H1 (cell line): ENCODE measurements around the gene MGAT5. TPM values are rescaled to one million over a fixed set of nuclear protein-coding genes. Genes with fewer than 3 reads are reported as not detected.

ENCODE experiments used
- CTCF ChIA-PET: fragments of 300-600 bp; sonication (Branson Sonifier 250); formaldehyde crosslinking; loops from one replicate; lab custom pipeline; 2021; ENCODE audit not compliant: partially characterized antibody; lab: Charles Lee
- POLR2A ChIA-PET: fragments of 300-600 bp; sonication (Branson Sonifier 250); formaldehyde crosslinking; loops from one replicate; lab custom pipeline; 2021; ENCODE audit warnings: inconsistent platforms; ENCODE audit not compliant: partially characterized antibody; lab: Charles Lee
- DNase-seq, 2 experiments: peaks; one replicate each; pipeline versions ENCODE4 v3.0.0 to v3.0.0-alpha.2; 2010 to 2022; ENCODE audit warnings: low spot score in 2 of 2, low read depth in 1 of 2, mixed read lengths in 1 of 2
- FAIRE-seq: peaks from 2 replicates; lab custom pipeline; 2011; peaks lifted over from hg19 to GRCh38; lab: Jason Lieb, UNC
- H2AFZ ChIP-seq: 2 replicates; pipeline ENCODE4 v1.8.1; 2012; ENCODE audit warnings: low read length, inconsistent platforms
- H2AK5ac ChIP-seq: 2 replicates; pipeline ENCODE4 v1.6.1; 2013; ENCODE audit warnings: low read depth, low read length
- H2BK120ac ChIP-seq: replicated peaks from 2 replicates; pipeline ENCODE3; 2013; ENCODE audit warnings: low read depth, low read length, inconsistent platforms
- H2BK12ac ChIP-seq: 2 replicates; pipeline ENCODE4 v1.6.1; 2013; ENCODE audit warnings: low read depth, low read length
- H2BK15ac ChIP-seq: 2 replicates; pipeline ENCODE4 v1.6.1; 2013; ENCODE audit warnings: low read length
- H2BK20ac ChIP-seq: 2 replicates; pipeline ENCODE4 v1.6.1; 2013; ENCODE audit warnings: low read length
- H2BK5ac ChIP-seq: 2 replicates; pipeline ENCODE4 v1.6.1; 2013; ENCODE audit warnings: low read depth, low read length
- H3K14ac ChIP-seq: 2 replicates; pipeline ENCODE4 v1.6.1; 2013; ENCODE audit warnings: inconsistent platforms; ENCODE audit not compliant: insufficient read length
- H3K18ac ChIP-seq: 2 replicates; pipeline ENCODE4 v1.6.1; 2013; ENCODE audit warnings: low read length; ENCODE audit errors: extremely low read depth
- H3K23ac ChIP-seq: 2 replicates; pipeline ENCODE4 v1.6.1; 2013; ENCODE audit warnings: inconsistent platforms; ENCODE audit not compliant: insufficient read length
- H3K23me2 ChIP-seq: 2 replicates; pipeline ENCODE4 v1.6.1; 2013; ENCODE audit warnings: low read depth, low read length
- H3K27ac ChIP-seq: 2 replicates; pipeline ENCODE4 v1.6.1; 2011; ENCODE audit warnings: low read depth, low read length, inconsistent platforms
- H3K27me3 ChIP-seq, 4 experiments: replicated peaks in 1 of 4; 1 replicate in 1 of 4; 2 replicates in 3 of 4; pipeline versions ENCODE4 v1.6.1 to v1.8.1; 2011 to 2013; ENCODE audit warnings: low read length in 3 of 4, mild to moderate bottlenecking in 3 of 4, inconsistent platforms in 2 of 4, mixed read lengths in 2 of 4, moderate library complexity in 1 of 4; ENCODE audit not compliant: control insufficient read depth in 3 of 4, insufficient read depth in 3 of 4; ENCODE audit errors: extremely low read depth in 1 of 4
- H3K36me3 ChIP-seq, 4 experiments: 2 replicates each; pipeline versions ENCODE4 v1.6.1 to v1.8.1; 2011 to 2013; ENCODE audit warnings: mild to moderate bottlenecking in 4 of 4, low read length in 3 of 4, moderate library complexity in 2 of 4, control low read depth in 1 of 4, inconsistent platforms in 1 of 4; ENCODE audit not compliant: insufficient read depth in 4 of 4, control insufficient read depth in 2 of 4
- H3K4ac ChIP-seq: replicated peaks from 2 replicates; pipeline ENCODE3; 2013; ENCODE audit warnings: low read length, low read depth, mixed read lengths, inconsistent platforms; ENCODE audit not compliant: insufficient read length
- H3K4me1 ChIP-seq, 4 experiments: replicated peaks in 1 of 4; 1 replicate in 1 of 4; 2 replicates in 3 of 4; pipeline versions ENCODE4 v1.6.1 to v1.8.1; 2011 to 2013; ENCODE audit warnings: low read length in 3 of 4, inconsistent platforms in 2 of 4, mixed read lengths in 1 of 4; ENCODE audit not compliant: insufficient read depth in 4 of 4, control insufficient read depth in 3 of 4
- H3K4me2 ChIP-seq, 2 experiments: 2 replicates each; pipeline versions ENCODE4 v1.6.1 to v1.8.1; 2011 to 2013; ENCODE audit warnings: low read depth in 2 of 2, low read length in 2 of 2, control low read depth in 1 of 2, inconsistent platforms in 1 of 2, mild to moderate bottlenecking in 1 of 2; ENCODE audit not compliant: insufficient read depth in 1 of 2
- H3K4me3 ChIP-seq, 4 experiments: fragments of 200-600, 300-600 bp in 1 of 4; sonication (generic), shearing (Covaris generic), sonication (Bioruptor Twin) in 1 of 4; 2 replicates each; pipeline versions ENCODE4 v1.5.1 to v1.8.1; 2011 to 2016; ENCODE audit warnings: low read length in 4 of 4, low read depth in 3 of 4, control low read depth in 2 of 4, inconsistent platforms in 2 of 4, mild to moderate bottlenecking in 2 of 4, mixed read lengths in 1 of 4, moderate library complexity in 1 of 4; ENCODE audit not compliant: insufficient read depth in 2 of 4; ENCODE audit errors: extremely low read depth in 1 of 4
- H3K56ac ChIP-seq: replicated peaks from 2 replicates; pipeline ENCODE3; 2013; ENCODE audit warnings: low read depth, mild to moderate bottlenecking, mixed read lengths, low read length, inconsistent platforms; ENCODE audit not compliant: insufficient read length
- H3K79me1 ChIP-seq: 2 replicates; pipeline ENCODE4 v1.6.1; 2013; ENCODE audit warnings: low read depth, low read length, control low read depth
- H3K79me2 ChIP-seq, 2 experiments: 2 replicates each; pipeline versions ENCODE4 v1.6.1 to v1.8.1; 2012 to 2013; ENCODE audit warnings: low read length in 2 of 2, mild to moderate bottlenecking in 2 of 2, inconsistent platforms in 1 of 2; ENCODE audit not compliant: insufficient read depth in 2 of 2, control insufficient read depth in 1 of 2
- H3K9ac ChIP-seq, 4 experiments: replicated peaks in 1 of 4; 1 replicate in 1 of 4; 2 replicates in 3 of 4; pipeline versions ENCODE4 v1.6.1 to v1.8.1; 2011 to 2013; ENCODE audit warnings: low read depth in 3 of 4, low read length in 3 of 4, control low read depth in 2 of 4, mild to moderate bottlenecking in 2 of 4, moderate library complexity in 2 of 4, inconsistent platforms in 1 of 4; ENCODE audit errors: extremely low read depth in 1 of 4
- H3K9me3 ChIP-seq, 2 experiments: 2 replicates each; pipeline versions ENCODE4 v1.6.1 to v1.8.1; 2012 to 2013; ENCODE audit warnings: mild to moderate bottlenecking in 2 of 2, moderate library complexity in 2 of 2, control low read depth in 1 of 2, inconsistent platforms in 1 of 2, low read depth in 1 of 2, low read length in 1 of 2, mixed read lengths in 1 of 2; ENCODE audit not compliant: insufficient read depth in 2 of 2
- H4K20me1 ChIP-seq, 2 experiments: replicated peaks in 1 of 2; 2 replicates each; pipeline versions ENCODE3 to v1.8.1; 2011 to 2013; ENCODE audit warnings: inconsistent platforms in 2 of 2, low read length in 2 of 2, mild to moderate bottlenecking in 1 of 2; ENCODE audit not compliant: insufficient read depth in 2 of 2, control insufficient read depth in 1 of 2
- H4K5ac ChIP-seq: 2 replicates; pipeline ENCODE4 v1.6.1; 2013; ENCODE audit warnings: low read length, low read depth, mixed read lengths, inconsistent platforms; ENCODE audit not compliant: insufficient read length
- H4K8ac ChIP-seq: 2 replicates; pipeline ENCODE4 v1.8.0; 2013; ENCODE audit warnings: mild to moderate bottlenecking, moderate library complexity, low read length, inconsistent platforms; ENCODE audit not compliant: insufficient read depth; ENCODE audit errors: extremely low read depth
- H4K91ac ChIP-seq: replicated peaks from 2 replicates; pipeline ENCODE3; 2013; ENCODE audit warnings: low read length, mixed read lengths, inconsistent platforms; ENCODE audit not compliant: insufficient read length
- CTCF ChIP-seq, 3 experiments: IDR thresholded peaks; 1 replicate in 2 of 3; 2 replicates in 1 of 3; pipeline versions ENCODE4 v1.5.1 to v1.6.1; 2011; ENCODE audit warnings: low read length in 3 of 3, mild to moderate bottlenecking in 3 of 3, inconsistent platforms in 2 of 3, low read depth in 1 of 3, moderate library complexity in 1 of 3; ENCODE audit not compliant: insufficient read depth in 1 of 3; ENCODE audit errors: control extremely low read depth in 1 of 3
- EP300 ChIP-seq, 2 experiments: IDR thresholded peaks; 1 replicate in 1 of 2; 2 replicates in 1 of 2; pipeline ENCODE4 v1.6.1; 2011 to 2012; ENCODE audit warnings: low read depth in 2 of 2, low read length in 2 of 2, mild to moderate bottlenecking in 2 of 2, borderline replicate concordance in 1 of 2, inconsistent platforms in 1 of 2, moderate library complexity in 1 of 2
- FOSL1 ChIP-seq: IDR thresholded peaks from 2 replicates; pipeline ENCODE4 v1.6.1; 2011; ENCODE audit warnings: mild to moderate bottlenecking, low read depth, low read length, moderate library complexity; ENCODE audit not compliant: insufficient read depth
- KDM5A ChIP-seq: fragments of 200-600 bp; IDR thresholded peaks from 2 replicates; pipeline ENCODE4 v1.7.1; 2012; ENCODE audit warnings: mild to moderate bottlenecking, low read length, inconsistent platforms, mixed read lengths
- NANOG ChIP-seq: IDR thresholded peaks from 2 replicates; pipeline ENCODE4 v1.6.1; 2011; ENCODE audit warnings: low read length, low read depth, mild to moderate bottlenecking, inconsistent platforms; ENCODE audit not compliant: insufficient read depth, poor library complexity, severe bottlenecking
- NRF1 ChIP-seq: IDR thresholded peaks from 2 replicates; pipeline ENCODE4 v1.6.1; 2011; ENCODE audit warnings: mild to moderate bottlenecking, low read depth, low read length, improper control_type of control experiment
- TAF1 ChIP-seq: IDR thresholded peaks from 2 replicates; pipeline ENCODE4 v1.6.1; 2011; ENCODE audit warnings: mild to moderate bottlenecking, low read depth, low read length
- WGBS, 2 experiments: shearing (Covaris generic) in 1 of 2; methylation state at CpG; one replicate each; pipeline versions ENCODE4 v1.1.6 to v1.1.7; 2013 to 2015; ENCODE audit warnings: low lambda C conversion rate in 2 of 2, mixed read lengths in 2 of 2, inconsistent platforms in 1 of 2, low coverage in 1 of 2, missing lambda C conversion rate in 1 of 2; ENCODE audit not compliant: insufficient replicate concordance in 2 of 2, insufficient coverage in 1 of 2, insufficient read length in 1 of 2; ENCODE audit errors: extremely low coverage in 1 of 2, missing lambda C conversion rate in 1 of 2; 5-methylcytosine and 5-hydroxymethylcytosine counted together
- polyA plus RNA-seq, 7 experiments: library from polyadenylated mRNA; depleted of rRNA in 3 of 7; stranded (reverse) in 5 of 7; unstranded in 2 of 7; fragments of >200 nt in 5 of 7; fragments of 200-250 nt in 2 of 7; gene quantifications; 1 replicate in 5 of 7; 2 replicates in 1 of 7; 4 replicates in 1 of 7; pipeline versions ENCODE4 v1.2.1 to v1.2.3, GENCODE V29; 2011 to 2013; ENCODE audit warnings: missing spikeins in 2 of 7, mixed read lengths in 2 of 7
- total RNA-seq: library from RNA; stranded (reverse); fragmentation: NEBNext Ultra II Directional; extraction: Animal tissue kit (Norgen Biotek cat#: 25700); gene quantifications from 2 replicates; pipeline ENCODE4 v1.2.1, GENCODE V29; 2021

Gene MGAT5
- total and polyA plus RNA-seq, 2 of the 8 experiments (the other 6 are each of a cell fraction or from before 2014, with no cell fraction given): 11.2 to 49.2 TPM

DNA sequence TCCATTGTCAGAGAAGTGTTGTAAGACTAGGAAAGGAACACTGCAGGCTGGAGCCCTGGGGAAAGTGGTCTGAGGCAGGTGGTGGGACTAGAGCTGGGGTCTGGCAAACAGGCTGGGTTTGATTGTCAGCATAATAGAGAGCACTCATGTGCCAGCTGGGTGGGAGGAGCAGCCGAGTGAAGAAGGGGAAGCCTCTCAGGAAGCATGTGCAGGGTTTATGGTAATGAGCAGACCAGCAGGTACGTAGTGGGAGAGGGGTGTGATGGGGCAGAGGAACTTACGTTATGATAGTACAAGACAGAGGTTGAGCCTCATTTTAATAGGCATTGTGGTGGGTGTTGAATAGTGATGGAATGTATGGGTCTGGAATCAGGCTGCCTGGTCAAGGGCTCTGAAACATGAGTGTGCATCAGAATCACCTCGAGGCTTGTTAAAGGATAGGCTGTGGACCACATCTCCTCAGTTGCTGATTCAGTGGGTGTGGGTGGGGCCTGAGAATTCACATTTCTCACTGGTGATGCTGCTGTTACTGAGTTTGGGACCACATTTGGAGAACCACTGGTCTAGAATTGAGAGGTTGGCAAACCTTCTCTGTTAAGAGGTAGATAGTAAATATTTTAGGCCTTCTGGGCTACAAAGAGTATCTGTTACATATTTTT lies 1.7 kb upstream of the MGAT5 start:
- POLR2A ChIA-PET: no interaction called here
- FAIRE-seq (no peak), DNase-seq (no peak)
- no peak overlapping the region for H3K56ac ChIP-seq
- H3K36me3 ChIP-seq: peaks cover 0 to 10% (median 1%) of the 10 kb centered on the region in 4 experiments; a peak in 3 of 8 replicates
- H2BK20ac ChIP-seq: no peak overlapping the region
- no peak overlapping the region for H2AFZ ChIP-seq
- no peak overlapping the region for H2BK12ac ChIP-seq
- no peaks in the 10 kb centered on the region; the same call in 1 of the 2 replicates for H3K23me2 ChIP-seq
- 91% methylated on average over 4 of the region's 4 CpGs; no CpG with 5 or more reads in 1 of the 2 experiments for WGBS, 2 experiments
- no peak overlapping the region for H3K23ac ChIP-seq
- no peak overlapping the region for H3K4me2 ChIP-seq
- H4K5ac ChIP-seq: no peak overlapping the region
- no peak overlapping the region for H3K4me3 ChIP-seq
- H2BK15ac ChIP-seq: no peak overlapping the region
- no peak overlapping the region for H2AK5ac ChIP-seq
- no peak overlapping the region for H3K4ac ChIP-seq
- H3K79me2 ChIP-seq: peaks cover 0 to 50% of the 10 kb centered on the region in 2 experiments; a peak in 2 of 4 replicates
- H3K9ac ChIP-seq: no peak overlapping the region
- no peak overlapping the region for H4K8ac ChIP-seq
- no peak overlapping the region for H3K18ac ChIP-seq
- H3K27me3 ChIP-seq: no peaks in the 10 kb centered on the region
- H3K14ac ChIP-seq: no peak overlapping the region
- no peak overlapping the region for H2BK120ac ChIP-seq
- H4K91ac ChIP-seq: no peak overlapping the region
- H3K4me1 ChIP-seq: no peaks in the 10 kb centered on the region
- no peak for TF ChIP-seq FOSL1
- no peak for TF ChIP-seq KDM5A
- TF ChIP-seq EP300 (IDR thresholded peaks at IDR 0.05; ENCODE audit: borderline replicate concordance in 1 of 2, low read depth in 2 of 2, low read length in 2 of 2): no peak
- TF ChIP-seq TAF1: no peak
- no peak for TF ChIP-seq CTCF (IDR thresholded peaks at IDR 0.05; ENCODE audit: control extremely low read depth in 1 of 3, insufficient read depth in 1 of 3, low read depth in 1 of 3, low read length in 3 of 3)
- TF ChIP-seq NRF1: no peak
- TF ChIP-seq NANOG: no peak
- H3K27ac ChIP-seq: no peak overlapping the region
- H3K79me1 ChIP-seq: peaks cover 6% of the 10 kb centered on the region
- peaks cover 2% of the 10 kb centered on the region in 2 experiments for H4K20me1 ChIP-seq
- H2BK5ac ChIP-seq: no peak overlapping the region
- CTCF ChIA-PET: interaction anchor here (1.1 to 3.3 kb wide), 4 partner anchors 8 to 90 kb away, joined by 3 to 22 read pairs (median 7); no protein-coding TSS in a partner anchor
- no peaks in the 10 kb centered on the region for H3K9me3 ChIP-seq
